Prostate gland (tissue), 2 donors: ENCODE data around the gene PTDSS2.

Experiments used
- CTCF ChIP-seq, 4 experiments: fragments of 200-600 bp in 2 of 4; fragments of 450-650 bp in 2 of 4; sonication (generic) in 2 of 4; IDR thresholded peaks; 1 replicate in 3 of 4; 2 replicates in 1 of 4; pipeline ENCODE4 v1.5.1; 2016 to 2019; ENCODE audit warnings: antibody characterized with exemption in 4 of 4, mild to moderate bottlenecking in 2 of 4, moderate library complexity in 2 of 4
- POLR2AphosphoS5 ChIP-seq: sonication (generic); formaldehyde crosslinking; IDR thresholded peaks from one replicate; pipeline ENCODE4 v1.6.1; 2017; ENCODE audit warnings: antibody characterized with exemption

- TF ChIP-seq POLR2AphosphoS5: no peak
- no peak for TF ChIP-seq CTCF (IDR thresholded peaks at IDR 0.05)
These were observed 51.1 kb downstream of the PTDSS2 start for GRCh38 chr11:501001-501682.
